GM10248 (cell line): ENCODE results near the gene FBLN1.

Source experiments
- CTCF ChIA-PET: fragments of 300-600 bp; sonication (Branson Sonifier 250); formaldehyde crosslinking; extraction: SDS; loops from one replicate; lab custom pipeline; 2021; ENCODE audit warnings: antibody characterized with exemption; lab: Yijun Ruan, JAX
- POLR2A ChIA-PET: fragments of 350-650 bp; sonication (Branson Sonifier 250); formaldehyde crosslinking; extraction: SDS; loops from one replicate; lab custom pipeline; 2020; ENCODE audit warnings: antibody characterized with exemption; lab: Yijun Ruan, JAX
- DNase-seq: peaks from one replicate; pipeline ENCODE4 v3.0.0; 2012; ENCODE audit errors: extremely low spot score
- CTCF ChIP-seq: IDR thresholded peaks from 2 replicates; pipeline ENCODE4 v1.5.1; 2012; ENCODE audit warnings: mild to moderate bottlenecking, low read depth; ENCODE audit errors: extremely low read depth, missing control alignments, control extremely low read depth

The FBLN1 gene

GRCh38 chr22:45568213-45568612 is 65.5 kb downstream of the FBLN1 start:
- no peak for DNase-seq
- no peak for TF ChIP-seq CTCF
- ChIA-PET POLR2A (no interaction called here), CTCF (interaction anchor here (1.5 to 4.9 kb wide), 2 partner anchors 9 to 438 kb away, joined by 4 to 21 read pairs; no protein-coding TSS in a partner anchor)

- TF ChIP-seq CTCF = no peak
- no peak for DNase-seq
- POLR2A ChIA-PET = no interaction called here
- CTCF ChIA-PET = no interaction called here
These were observed 68.4 kb downstream of the FBLN1 start for GRCh38 chr22:45571089-45571488.

- POLR2A ChIA-PET = no interaction called here
- CTCF ChIA-PET = interaction anchor here (1.4 kb wide), 1 partner anchor 23 kb away, joined by 3 read pairs; no protein-coding TSS in a partner anchor
- no peak for TF ChIP-seq CTCF
- no peak for DNase-seq
These were observed 69.8 kb downstream of the FBLN1 start for GRCh38 chr22:45572444-45572843.

GRCh38 chr22:45574069-45574703 is 71.5 kb downstream of the FBLN1 start:
- DNase-seq = no peak
- POLR2A ChIA-PET = no interaction called here
- CTCF ChIA-PET = interaction anchor here (0.6 kb wide), 1 partner anchor 21 kb away, joined by 3 read pairs; no protein-coding TSS in a partner anchor
- no peak for TF ChIP-seq CTCF

- ChIA-PET POLR2A (no interaction called here), CTCF (no interaction called here)
- no peak for DNase-seq
- TF ChIP-seq CTCF = no peak
These were observed 72.5 kb downstream of the FBLN1 start for GRCh38 chr22:45575173-45575572.

GRCh38 chr22:45575607-45576272 is 73.1 kb downstream of the FBLN1 start:
- no peak for TF ChIP-seq CTCF
- POLR2A ChIA-PET = no interaction called here
- no peak for DNase-seq
- CTCF ChIA-PET = interaction anchor here (1.8 kb wide), 2 partner anchors 361 to 431 kb away, joined by 4 read pairs; no protein-coding TSS in a partner anchor
